ENCODE results near the gene TPM2. TPM values are rescaled to one million over a fixed set of nuclear protein-coding genes. Genes with fewer than 3 reads are reported as not detected.
A peak's percentile ranks its signal among the peaks of the same experiment; 100 is the strongest.

TPM2 gene
- 188 TPM for total RNA-seq (ENCODE audit: unreplicated experiment)
- long read RNA-seq, transcript TPM2-211 (9 exons, 1,392 nt) = major isoform, 86 of 122 reads
- long read RNA-seq, transcript TPM2-201 (9 exons, 1,018 nt) = minor isoform, 14 of 122 reads
- long read RNA-seq, partial matches to known transcripts = 12 of 122 reads
- long read RNA-seq, other reads (novel, unspliced or antisense) = 10 of 122 reads

- peak within 1 kb of the TSS; percentile 92 for H3K4me3 Mint-ChIP-seq (ENCODE audit: unreplicated experiment)
- H3K27me3 Mint-ChIP-seq (ENCODE audit: unreplicated experiment) = peaks cover 6% of the 10 kb centered on the region
- H3K4me1 Mint-ChIP-seq (ENCODE audit: low read depth, unreplicated experiment) = peaks cover 30% of the 10 kb centered on the region
- H3K36me3 Mint-ChIP-seq (ENCODE audit: unreplicated experiment) = no peaks in the 10 kb centered on the region
- TF ChIP-seq CTCF (IDR thresholded peaks at IDR 0.05; ENCODE audit: partially characterized antibody, unreplicated experiment) = no peak
- peak; percentile 69 for DNase-seq
- H3K27ac Mint-ChIP-seq (ENCODE audit: unreplicated experiment) = peak within 1 kb of the TSS; percentile 78
- peaks cover 12% of the 10 kb centered on the region for H3K9me3 Mint-ChIP-seq (ENCODE audit: unreplicated experiment)
Observed at GRCh38 chr9:35689542-35690293, at the start of gene TPM2. Gene TPM2 (minus strand): TSS chr9:35689925. CDS start chr9:35689817, 108 bp downstream.

- Mint-ChIP-seq H3K36me3 (ENCODE audit: unreplicated experiment) (peaks cover 8% of the 10 kb centered on the region), H3K27ac (ENCODE audit: unreplicated experiment) (peak overlapping the region; percentile 21), H3K27me3 (ENCODE audit: unreplicated experiment) (peaks cover 5% of the 10 kb centered on the region), H3K9me3 (ENCODE audit: unreplicated experiment) (peaks cover 9% of the 10 kb centered on the region), H3K4me1 (ENCODE audit: low read depth, unreplicated experiment) (peaks cover 6% of the 10 kb centered on the region), H3K4me3 (ENCODE audit: unreplicated experiment) (no peak overlapping the region)
- DNase-seq = no peak
- TF ChIP-seq CTCF (IDR thresholded peaks at IDR 0.05; ENCODE audit: partially characterized antibody, unreplicated experiment) = no peak
Observed at GRCh38 chr9:35738924-35739323, 49.2 kb upstream of the TPM2 start.

GRCh38 chr9:35738186-35738585 lies 48.5 kb upstream of the TPM2 start:
- DNase-seq = no peak
- Mint-ChIP-seq H3K9me3 (ENCODE audit: unreplicated experiment) (peaks cover 7% of the 10 kb centered on the region), H3K4me1 (ENCODE audit: low read depth, unreplicated experiment) (peaks cover 7% of the 10 kb centered on the region), H3K27ac (ENCODE audit: unreplicated experiment) (peak overlapping the region; percentile 62), H3K27me3 (ENCODE audit: unreplicated experiment) (peaks cover 5% of the 10 kb centered on the region), H3K36me3 (ENCODE audit: unreplicated experiment) (peaks cover 4% of the 10 kb centered on the region), H3K4me3 (ENCODE audit: unreplicated experiment) (no peak overlapping the region)
- TF ChIP-seq CTCF (IDR thresholded peaks at IDR 0.05; ENCODE audit: partially characterized antibody, unreplicated experiment) = no peak

GRCh38 chr9:35737143-35737542 lies 47.4 kb upstream of the TPM2 start:
- no peak for DNase-seq
- peaks cover 7% of the 10 kb centered on the region for H3K4me1 Mint-ChIP-seq (ENCODE audit: low read depth, unreplicated experiment)
- no peaks in the 10 kb centered on the region for H3K36me3 Mint-ChIP-seq (ENCODE audit: unreplicated experiment)
- no peak overlapping the region for H3K4me3 Mint-ChIP-seq (ENCODE audit: unreplicated experiment)
- H3K27me3 Mint-ChIP-seq (ENCODE audit: unreplicated experiment) = peaks cover 2% of the 10 kb centered on the region
- H3K9me3 Mint-ChIP-seq (ENCODE audit: unreplicated experiment) = peaks cover 7% of the 10 kb centered on the region
- no peak for TF ChIP-seq CTCF (IDR thresholded peaks at IDR 0.05; ENCODE audit: partially characterized antibody, unreplicated experiment)
- peak overlapping the region; percentile 43 for H3K27ac Mint-ChIP-seq (ENCODE audit: unreplicated experiment)

GRCh38 chr9:35736201-35736633 lies 46.5 kb upstream of the TPM2 start:
- TF ChIP-seq CTCF (IDR thresholded peaks at IDR 0.05; ENCODE audit: partially characterized antibody, unreplicated experiment) = peak; percentile 76
- Mint-ChIP-seq H3K9me3 (ENCODE audit: unreplicated experiment) (peaks cover 7% of the 10 kb centered on the region), H3K27ac (ENCODE audit: unreplicated experiment) (peak overlapping the region; percentile 72), H3K27me3 (ENCODE audit: unreplicated experiment) (peaks cover 2% of the 10 kb centered on the region), H3K36me3 (ENCODE audit: unreplicated experiment) (no peaks in the 10 kb centered on the region), H3K4me3 (ENCODE audit: unreplicated experiment) (no peak overlapping the region), H3K4me1 (ENCODE audit: low read depth, unreplicated experiment) (peaks cover 6% of the 10 kb centered on the region)
- DNase-seq = peak; percentile 79

Measured in glutamatergic neuron (in vitro differentiated cells).